ENCODE measurements around the gene JPH4. TPM values are rescaled to one million over a fixed set of nuclear protein-coding genes. Genes with fewer than 3 reads are reported as not detected.

The JPH4 gene
- total RNA-seq, 5 donors from 2014 or later (not counting 1 experiment from before 2014, with no cell fraction given), result 0.10 to 0.13 TPM; not detected in 3

DNA sequence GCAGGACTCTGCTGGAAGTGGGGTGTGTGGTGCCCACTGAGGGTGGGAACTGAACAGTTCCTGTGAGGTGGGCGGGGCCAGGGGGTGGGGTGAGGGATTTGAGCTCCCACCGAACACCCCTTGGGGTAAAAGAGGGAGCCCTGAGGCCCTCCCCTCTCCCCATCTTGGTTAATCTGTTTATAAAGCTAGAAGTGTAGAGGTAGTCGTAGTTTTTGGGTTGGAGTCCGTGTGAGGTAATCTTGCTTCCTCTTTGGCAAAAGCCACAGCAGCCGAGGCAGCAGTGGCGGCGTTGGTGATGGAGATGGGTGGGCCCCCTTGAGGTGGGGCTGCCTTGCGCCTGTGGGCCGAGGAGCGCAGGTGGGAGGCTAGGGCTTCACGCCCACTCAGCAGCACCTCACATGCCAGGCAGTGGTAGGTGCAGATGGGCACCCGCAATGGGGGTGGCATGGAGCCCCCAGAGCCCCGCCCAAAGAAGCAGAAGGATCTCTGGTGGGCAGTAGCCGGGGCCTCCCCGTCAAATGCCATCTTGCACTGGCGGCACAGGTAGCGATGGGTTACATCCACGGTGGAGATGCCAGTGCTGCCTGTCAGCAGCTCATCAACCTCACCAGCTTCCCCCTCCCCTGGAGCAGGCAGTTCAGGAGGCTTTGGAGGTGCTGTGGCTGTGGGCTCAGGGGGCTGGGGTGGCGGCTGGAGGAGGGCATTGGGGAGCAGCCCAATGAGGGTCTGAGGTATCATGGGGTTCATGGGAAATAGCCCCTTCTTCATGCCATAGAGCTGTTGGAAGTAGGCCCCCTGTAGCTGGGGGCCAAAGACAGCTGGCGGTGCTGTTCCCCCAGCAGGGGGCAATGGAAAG, 56.6 kb downstream of the JPH4 start:
- H3K4me3 ChIP-seq (ENCODE audit: control insufficient read depth in 1 of 2, extremely low read depth in 1 of 2, low read length in 1 of 2), result no peak overlapping the region
- H3K27me3 ChIP-seq (replicated peaks in 1 of 2; ENCODE audit: control insufficient read depth in 2 of 2, extremely low read depth in 1 of 2, insufficient read depth in 2 of 2, low read length in 1 of 2), result peaks cover 0 to 4% of the 10 kb centered on the region in 2 experiments
- no peaks in the 10 kb centered on the region for H3K9me3 ChIP-seq
- H3K36me3 ChIP-seq (ENCODE audit: control insufficient read depth in 2 of 2, extremely low read depth in 1 of 2, insufficient read depth in 1 of 2, low read length in 1 of 2), result no peaks in the 10 kb centered on the region
- H3K27ac ChIP-seq (ENCODE audit: low read length), result no peak overlapping the region
- WGBS (ENCODE audit: insufficient coverage), result 69% methylated on average over 10 of the region's 20 CpGs
- ChIA-PET POLR2A (interaction anchor here in 1 of 2 donors (0.6 kb wide), 1 partner anchor 57 kb away, joined by 3 read pairs; no protein-coding TSS in a partner anchor), CTCF (no interaction called here)
- ATAC-seq (replicated peaks in 1 of 4) (no peak), DNase-seq (no peak)
- Mint-ChIP-seq H3K4me1 (no peaks in the 10 kb centered on the region), H3K27ac (no peak overlapping the region), H3K4me3 (no peak overlapping the region), H3K36me3 (peaks cover 4% of the 10 kb centered on the region), H3K27me3 (no peaks in the 10 kb centered on the region), H3K9me3 (no peaks in the 10 kb centered on the region)
- H3K4me1 ChIP-seq (ENCODE audit: control insufficient read depth in 1 of 2, extremely low read depth in 1 of 2, insufficient read depth in 2 of 2, low read length in 2 of 2), result no peaks in the 10 kb centered on the region

- Histone ChIP-seq H3K27me3 (replicated peaks in 1 of 2; ENCODE audit: control insufficient read depth in 2 of 2, extremely low read depth in 1 of 2, insufficient read depth in 2 of 2, low read length in 1 of 2) (peaks cover 0 to 4% of the 10 kb centered on the region in 2 experiments), H3K9me3 (no peaks in the 10 kb centered on the region), H3K27ac (ENCODE audit: low read length) (no peak overlapping the region), H3K36me3 (ENCODE audit: control insufficient read depth in 2 of 2, extremely low read depth in 1 of 2, insufficient read depth in 1 of 2, low read length in 1 of 2) (peaks cover 0 to 3% of the 10 kb centered on the region in 2 donors), H3K4me3 (ENCODE audit: control insufficient read depth in 1 of 2, extremely low read depth in 1 of 2, low read length in 1 of 2) (no peak overlapping the region), H3K4me1 (ENCODE audit: control insufficient read depth in 1 of 2, extremely low read depth in 1 of 2, insufficient read depth in 2 of 2, low read length in 2 of 2) (no peaks in the 10 kb centered on the region)
- no peaks in the 10 kb centered on the region for H3K27me3 Mint-ChIP-seq
- 83% methylated on average over 4 of the region's 14 CpGs for WGBS (ENCODE audit: insufficient coverage)
- H3K4me3 Mint-ChIP-seq, result no peak overlapping the region
- ATAC-seq (replicated peaks in 1 of 4), result no peak
- no peak overlapping the region for H3K27ac Mint-ChIP-seq
- H3K36me3 Mint-ChIP-seq, result peaks cover 4% of the 10 kb centered on the region
- ChIA-PET POLR2A (interaction anchor here in 1 of 2 donors (0.6 kb wide), 1 partner anchor 56 kb away, joined by 3 read pairs; no protein-coding TSS in a partner anchor), CTCF (no interaction called here)
- no peaks in the 10 kb centered on the region for H3K4me1 Mint-ChIP-seq
- no peaks in the 10 kb centered on the region for H3K9me3 Mint-ChIP-seq
- DNase-seq, result no peak
These were observed 57.6 kb downstream of the JPH4 start for GRCh38 chr14:23520899-23521533.

DNA sequence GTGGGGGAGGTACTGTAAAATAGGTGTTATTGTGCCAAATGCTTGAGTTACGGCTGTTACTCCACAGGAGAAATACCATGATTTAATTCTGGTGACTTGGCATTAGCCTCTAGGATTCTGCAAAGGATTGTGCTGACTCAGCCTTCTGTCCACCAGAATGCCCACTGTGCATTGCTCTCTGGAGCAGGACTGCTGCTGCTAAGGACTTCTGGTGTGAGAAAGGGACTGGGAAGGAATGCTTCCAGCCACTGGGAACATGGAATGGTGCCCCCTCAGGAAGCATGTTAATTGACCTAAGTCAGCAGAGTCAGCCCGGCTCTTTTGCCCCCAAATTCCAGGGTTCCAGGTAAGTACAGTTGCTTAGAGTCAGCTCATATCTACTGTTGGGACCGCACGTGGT, 59.9 kb downstream of the JPH4 start:
- DNase-seq (no peak), ATAC-seq (replicated peaks in 1 of 4) (no peak)
- ChIA-PET POLR2A (no interaction called here), CTCF (no interaction called here)
- Histone ChIP-seq H3K4me1 (ENCODE audit: control insufficient read depth in 1 of 2, extremely low read depth in 1 of 2, insufficient read depth in 2 of 2, low read length in 2 of 2) (no peaks in the 10 kb centered on the region), H3K9me3 (no peaks in the 10 kb centered on the region), H3K4me3 (ENCODE audit: control insufficient read depth in 1 of 2, extremely low read depth in 1 of 2, low read length in 1 of 2) (no peak overlapping the region), H3K27me3 (replicated peaks in 1 of 2; ENCODE audit: control insufficient read depth in 2 of 2, extremely low read depth in 1 of 2, insufficient read depth in 2 of 2, low read length in 1 of 2) (peaks cover 0 to 4% of the 10 kb centered on the region in 2 experiments), H3K27ac (ENCODE audit: low read length) (no peak overlapping the region), H3K36me3 (ENCODE audit: control insufficient read depth in 2 of 2, extremely low read depth in 1 of 2, insufficient read depth in 1 of 2, low read length in 1 of 2) (peaks cover 0 to 3% of the 10 kb centered on the region in 2 donors)
- H3K36me3 Mint-ChIP-seq, result peaks cover 8% of the 10 kb centered on the region
- no peaks in the 10 kb centered on the region for H3K9me3 Mint-ChIP-seq
- no peak overlapping the region for H3K4me3 Mint-ChIP-seq
- H3K27ac Mint-ChIP-seq, result no peak overlapping the region
- H3K4me1 Mint-ChIP-seq, result peaks cover 0 to 3% (median 0%) of the 10 kb centered on the region in 3 donors
- WGBS (ENCODE audit: insufficient coverage), result 69% methylated on average over 2 of the region's 4 CpGs
- no peaks in the 10 kb centered on the region for H3K27me3 Mint-ChIP-seq

Other genes with a start within 250 kb of the JPH4 start
- gene SLC22A17, start 225.9 kb downstream of the JPH4 start, total RNA-seq, result 10 to 100 TPM; 12.0 to 19.0 (median 17.3) TPM
- gene EFS, start 213.6 kb downstream of the JPH4 start, total RNA-seq, result under 1 TPM in 1 of 5 donors, not detected in 4; 0.15 TPM
- gene IL25, start 206.0 kb downstream of the JPH4 start, total RNA-seq, result not detected
- not detected for gene CMTM5, start 201.7 kb downstream of the JPH4 start, total RNA-seq
- gene MYH6, start 170.5 kb downstream of the JPH4 start, total RNA-seq, result not detected
- not detected for gene MYH7, start 143.1 kb downstream of the JPH4 start, total RNA-seq
- 100 to 1,000 TPM in 2 of 5 donors, 10 to 100 TPM in 3; 56.5 to 121 (median 63.7) TPM for gene NGDN, start 109.1 kb downstream of the JPH4 start, total RNA-seq
- gene ZFHX2, start 27.0 kb downstream of the JPH4 start, total RNA-seq, result 1 to 10 TPM in 1 of 5 donors, under 1 TPM in 4; 0.15 to 1.3 (median 0.44) TPM
- 10 to 100 TPM; 13.3 to 26.4 (median 20.5) TPM for gene THTPA, start 22.5 kb downstream of the JPH4 start, total RNA-seq
- gene AP1G2, start 11.0 kb downstream of the JPH4 start, total RNA-seq, result 100 to 1,000 TPM; 321 to 526 (median 484) TPM
- gene DHRS2, start 57.6 kb upstream of the JPH4 start, total RNA-seq, result under 1 TPM in 4 of 5 donors, not detected in 1; 0.19 to 0.82 (median 0.52) TPM